H9 (cell line): Measurements from ENCODE around the gene SHC4. TPM values are rescaled to one million over a fixed set of nuclear protein-coding genes. Genes with fewer than 3 reads are reported as not detected.

Experiments used
- DNase-seq: peaks from one replicate; pipeline ENCODE4 v3.0.0-alpha.2; 2017
- H2AFZ ChIP-seq: one replicate; pipeline ENCODE4 v1.6.1; 2013; ENCODE audit warnings: mild to moderate bottlenecking, low read length, control low read depth, moderate library complexity
- H2AK5ac ChIP-seq: 2 replicates; pipeline ENCODE4 v1.6.1; 2013; ENCODE audit warnings: low read length, control low read depth, mixed read lengths; ENCODE audit not compliant: insufficient read length
- H2BK120ac ChIP-seq: one replicate; pipeline ENCODE4 v1.6.1; 2013; ENCODE audit warnings: low read depth, mild to moderate bottlenecking, low read length, control low read depth, inconsistent platforms; ENCODE audit not compliant: poor library complexity, severe bottlenecking
- H2BK12ac ChIP-seq: 2 replicates; pipeline ENCODE4 v1.6.1; 2013; ENCODE audit warnings: low read length, control low read depth, mixed read lengths, low read depth; ENCODE audit not compliant: insufficient read length
- H2BK15ac ChIP-seq: 2 replicates; pipeline ENCODE4 v1.6.1; 2013; ENCODE audit warnings: low read depth, low read length, control low read depth
- H2BK20ac ChIP-seq: one replicate; pipeline ENCODE4 v1.6.1; 2013; ENCODE audit warnings: low read depth, mild to moderate bottlenecking, low read length, control low read depth, inconsistent platforms; ENCODE audit not compliant: poor library complexity, severe bottlenecking
- H2BK5ac ChIP-seq: 2 replicates; pipeline ENCODE4 v1.6.1; 2013; ENCODE audit warnings: low read length, control low read depth, mixed read lengths; ENCODE audit not compliant: insufficient read length
- H3K14ac ChIP-seq: 2 replicates; pipeline ENCODE4 v1.6.1; 2013; ENCODE audit warnings: low read length, control low read depth; ENCODE audit not compliant: insufficient read depth
- H3K18ac ChIP-seq: 2 replicates; pipeline ENCODE4 v1.6.1; 2013; ENCODE audit warnings: low read depth, mild to moderate bottlenecking, mixed read lengths, low read length, control low read depth; ENCODE audit not compliant: insufficient read length
- H3K23ac ChIP-seq: 2 replicates; pipeline ENCODE4 v1.6.1; 2013; ENCODE audit warnings: low read length, control low read depth, mixed read lengths, low read depth; ENCODE audit not compliant: insufficient read length
- H3K23me2 ChIP-seq: 2 replicates; pipeline ENCODE4 v1.6.1; 2013; ENCODE audit warnings: low read depth, mild to moderate bottlenecking, mixed read lengths, low read length, control low read depth; ENCODE audit not compliant: insufficient read length, poor library complexity, severe bottlenecking
- H3K27ac ChIP-seq: 2 replicates; pipeline ENCODE4 v1.5.1; 2013; ENCODE audit warnings: low read length, control low read depth, mixed read lengths, low read depth; ENCODE audit not compliant: insufficient read length
- H3K27me3 ChIP-seq: 2 replicates; pipeline ENCODE4 v1.6.1; 2013; ENCODE audit warnings: low read length, control low read depth, inconsistent platforms; ENCODE audit not compliant: insufficient read depth
- H3K4ac ChIP-seq: 2 replicates; pipeline ENCODE4 v1.6.1; 2013; ENCODE audit warnings: low read depth, mild to moderate bottlenecking, control low read depth, inconsistent platforms, low read length, moderate library complexity
- H3K4me1 ChIP-seq: 2 replicates; pipeline ENCODE4 v1.6.1; 2013; ENCODE audit warnings: low read length, control low read depth, inconsistent platforms; ENCODE audit not compliant: insufficient read depth
- H3K4me2 ChIP-seq: 2 replicates; pipeline ENCODE4 v1.6.1; 2013; ENCODE audit warnings: low read length, control low read depth, mixed read lengths; ENCODE audit not compliant: insufficient read length, insufficient read depth
- H3K56ac ChIP-seq: 2 replicates; pipeline ENCODE4 v1.6.1; 2013; ENCODE audit warnings: low read depth, mild to moderate bottlenecking, mixed read lengths, low read length, control low read depth; ENCODE audit not compliant: insufficient read length
- H3K79me1 ChIP-seq: 2 replicates; pipeline ENCODE4 v1.6.1; 2013; ENCODE audit warnings: low read depth, mild to moderate bottlenecking, moderate library complexity, low read length, control low read depth, inconsistent platforms; ENCODE audit not compliant: insufficient read depth, poor library complexity, severe bottlenecking
- H3K79me2 ChIP-seq: 2 replicates; pipeline ENCODE4 v1.6.1; 2013; ENCODE audit warnings: low read length, control low read depth, inconsistent platforms; ENCODE audit not compliant: insufficient read depth
- H3K9ac ChIP-seq: 2 replicates; pipeline ENCODE4 v1.6.1; 2013; ENCODE audit warnings: low read length, control low read depth, mixed read lengths; ENCODE audit not compliant: insufficient read length; ENCODE audit errors: extremely low read depth
- H3K9me3 ChIP-seq: one replicate; pipeline ENCODE4 v1.6.1; 2013; ENCODE audit warnings: low read depth, low read length, inconsistent platforms; ENCODE audit not compliant: control insufficient read depth
- H3T11ph ChIP-seq: one replicate; pipeline ENCODE4 v1.6.1; 2013; ENCODE audit warnings: mild to moderate bottlenecking, low read length, control low read depth, inconsistent platforms
- H4K20me1 ChIP-seq: one replicate; pipeline ENCODE4 v1.6.1; 2013; ENCODE audit not compliant: control insufficient read depth, insufficient read length, insufficient read depth
- H4K5ac ChIP-seq: 2 replicates; pipeline ENCODE4 v1.6.1; 2013; ENCODE audit warnings: low read depth, mild to moderate bottlenecking, mixed read lengths, low read length, control low read depth; ENCODE audit not compliant: insufficient read length
- H4K8ac ChIP-seq: replicated peaks from 2 replicates; pipeline ENCODE4 v1.6.1; 2013; ENCODE audit warnings: low read length, control low read depth, mixed read lengths, low read depth; ENCODE audit not compliant: insufficient read length
- H4K91ac ChIP-seq: 2 replicates; pipeline ENCODE4 v1.6.1; 2013; ENCODE audit warnings: low read depth, mild to moderate bottlenecking, moderate library complexity, mixed read lengths, low read length, control low read depth; ENCODE audit not compliant: insufficient read length
- H3K27ac Mint-ChIP-seq, 3 experiments: 2 replicates in 2 of 3; 3 replicates in 1 of 3; pipeline ENCODE4 v1.8.0; 2020 to 2021; ENCODE audit warnings: mixed read lengths in 3 of 3, mild to moderate bottlenecking in 1 of 3, moderate library complexity in 1 of 3
- H3K27me3 Mint-ChIP-seq: 2 replicates; pipeline ENCODE4 v1.8.0; 2021; ENCODE audit warnings: low read depth, mild to moderate bottlenecking, moderate library complexity, mixed read lengths
- H3K36me3 Mint-ChIP-seq, 3 experiments: 2 replicates in 2 of 3; 3 replicates in 1 of 3; pipeline ENCODE4 v1.8.0; 2020 to 2021; ENCODE audit warnings: low read depth in 3 of 3, mixed read lengths in 3 of 3; ENCODE audit not compliant: insufficient read depth in 1 of 3
- H3K4me1 Mint-ChIP-seq, 2 experiments: 2 replicates each; pipeline ENCODE4 v1.8.0; 2020; ENCODE audit warnings: mixed read lengths in 2 of 2
- H3K4me3 Mint-ChIP-seq, 2 experiments: 2 replicates in 1 of 2; 3 replicates in 1 of 2; pipeline ENCODE4 v1.8.0; 2020 to 2021; ENCODE audit warnings: mild to moderate bottlenecking in 2 of 2, mixed read lengths in 2 of 2, moderate library complexity in 1 of 2
- H3K9me3 Mint-ChIP-seq, 2 experiments: 2 replicates in 1 of 2; 3 replicates in 1 of 2; pipeline ENCODE4 v1.8.0; 2020; ENCODE audit warnings: mild to moderate bottlenecking in 2 of 2, mixed read lengths in 2 of 2, moderate library complexity in 1 of 2
- CTCF ChIP-seq: fragments of 200-600 bp; sonication (generic); conservative IDR thresholded peaks from 3 replicates; pipeline ENCODE4 v1.8.0; 2021; ENCODE audit warnings: antibody characterized with exemption, mild to moderate bottlenecking
- WGBS: extraction: QIAGEN DNeasy Blood & Tissue Kit; methylation state at CpG from one replicate; pipeline ENCODE4 v1.1.7; 2013; ENCODE audit warnings: missing lambda C conversion rate, low lambda C conversion rate, mixed read lengths; ENCODE audit not compliant: insufficient read length; ENCODE audit errors: extremely low coverage; 5-methylcytosine and 5-hydroxymethylcytosine counted together
- total RNA-seq: library from RNA; stranded (reverse); gene quantifications from 2 replicates; pipeline ENCODE4 v1.2.1, GENCODE V29; 2021

The SHC4 gene
- total RNA-seq, 1 experiment from 2014 or later, result 0.26 TPM

DNA sequence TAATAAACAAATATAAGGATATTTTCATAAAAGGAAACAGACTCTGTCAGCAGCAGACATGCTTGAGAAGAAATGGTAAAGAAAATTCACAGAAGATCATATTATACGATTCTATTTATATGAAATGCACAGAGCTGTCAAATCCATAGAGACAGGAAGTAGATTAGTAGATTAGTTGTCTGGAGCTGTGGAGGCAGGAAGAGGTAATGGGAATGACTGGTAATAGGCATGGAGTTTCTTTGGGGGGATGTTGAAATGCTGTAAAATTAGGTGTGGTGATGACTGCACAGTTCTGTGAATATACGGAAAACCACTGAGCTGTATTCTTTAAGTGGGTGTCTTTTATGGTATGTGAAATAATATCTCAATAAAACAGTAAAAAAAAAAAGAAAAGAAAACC lies 188.2 kb downstream of the SHC4 start:
- no peak overlapping the region for H3K56ac ChIP-seq
- H2BK5ac ChIP-seq, result no peak overlapping the region
- H4K5ac ChIP-seq, result no peak overlapping the region
- no peak overlapping the region for H2BK15ac ChIP-seq
- no peaks in the 10 kb centered on the region for H4K20me1 ChIP-seq
- no peaks in the 10 kb centered on the region for H3K4me1 ChIP-seq
- no peaks in the 10 kb centered on the region for H3K79me1 ChIP-seq
- no peak overlapping the region for H3K14ac ChIP-seq
- no peaks in the 10 kb centered on the region for H3K23me2 ChIP-seq
- no peak overlapping the region for H4K8ac ChIP-seq
- no peaks in the 10 kb centered on the region for H3K4me1 Mint-ChIP-seq
- no peak overlapping the region for H3K9ac ChIP-seq
- no peak overlapping the region for H3K4ac ChIP-seq
- H3K79me2 ChIP-seq, result no peaks in the 10 kb centered on the region
- no peak overlapping the region for H3K27ac ChIP-seq
- peaks cover 0 to 6% (median 4%) of the 10 kb centered on the region in 3 experiments; a peak in 3 of 7 replicates for H3K36me3 Mint-ChIP-seq
- H3K18ac ChIP-seq, result no peak overlapping the region
- no peak overlapping the region for H3K4me3 Mint-ChIP-seq
- no peak overlapping the region for H3K23ac ChIP-seq
- no peak overlapping the region; a peak in 1 of 7 replicates for H3K27ac Mint-ChIP-seq
- H4K91ac ChIP-seq, result no peak overlapping the region
- H3T11ph ChIP-seq, result no peak overlapping the region
- H2AFZ ChIP-seq, result no peak overlapping the region
- H3K9me3 Mint-ChIP-seq, result no peaks in the 10 kb centered on the region
- no peak overlapping the region for H2BK120ac ChIP-seq
- no peak for DNase-seq
- no peak for TF ChIP-seq CTCF
- H2BK20ac ChIP-seq, result no peak overlapping the region
- no CpG with 5 or more reads among the region's 2 CpGs for WGBS
- no peak overlapping the region for H2AK5ac ChIP-seq
- no peak overlapping the region for H3K4me2 ChIP-seq
- no peaks in the 10 kb centered on the region for H3K27me3 Mint-ChIP-seq
- H3K27me3 ChIP-seq, result no peaks in the 10 kb centered on the region
- H2BK12ac ChIP-seq, result no peak overlapping the region
- H3K9me3 ChIP-seq, result no peaks in the 10 kb centered on the region
